ENCODE data around the gene AGAP1.
A peak's percentile ranks its signal among the peaks of the same experiment; 100 is the strongest.

Gene AGAP1

DNA sequence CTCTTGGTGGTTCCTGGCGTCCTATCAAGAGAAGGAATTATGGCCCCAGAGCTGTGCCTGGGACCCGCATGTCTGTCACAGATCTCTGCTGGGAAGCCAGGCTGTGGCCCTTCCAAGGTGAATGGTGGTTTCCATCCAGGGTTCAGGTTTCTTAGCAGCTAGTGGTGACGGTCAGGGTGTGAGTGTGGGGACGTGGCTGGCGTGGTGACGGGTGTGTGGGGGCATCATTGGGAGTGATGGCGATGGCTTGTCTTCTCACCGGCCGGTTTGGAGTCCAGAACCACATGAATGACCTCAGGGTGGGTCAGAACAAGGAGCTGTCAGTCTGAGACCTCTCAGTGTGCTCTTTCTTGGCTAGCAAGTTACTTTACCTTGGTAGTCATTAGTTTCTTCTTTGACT, 52.6 kb downstream of the AGAP1 start:
- no peak for TF ChIP-seq CTCF (IDR thresholded peaks at IDR 0.05)

DNA sequence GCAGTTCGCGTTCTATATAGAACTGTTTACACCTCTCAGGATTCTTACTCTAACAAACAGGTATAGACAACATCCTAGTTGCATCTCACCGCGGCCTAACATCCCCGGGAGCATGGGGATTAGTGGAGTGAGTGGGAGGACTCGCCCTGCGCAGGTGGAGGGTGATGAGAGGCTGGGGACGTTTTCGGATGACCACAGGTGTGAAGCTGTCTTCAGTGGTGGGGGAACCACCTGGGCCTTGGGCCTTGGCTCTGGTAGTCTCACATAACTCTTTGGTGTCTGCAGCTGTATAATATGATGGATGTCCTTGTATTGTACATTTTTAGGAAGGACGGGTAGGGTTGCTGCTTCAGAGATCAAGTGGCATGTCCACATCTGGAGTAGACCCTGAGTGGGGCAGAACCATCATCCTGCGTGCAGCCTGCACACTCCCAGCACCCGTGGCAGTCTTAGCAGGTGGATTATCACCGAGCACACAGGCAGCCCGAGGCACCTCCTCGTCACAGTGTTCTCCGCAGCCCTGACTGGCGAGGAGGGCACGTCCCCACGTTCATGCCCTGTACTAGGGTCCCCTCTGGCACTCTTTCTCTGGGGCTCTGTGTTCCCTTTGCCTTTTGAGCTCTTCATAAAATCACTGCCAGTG, 56.0 kb downstream of the AGAP1 start:
- TF ChIP-seq CTCF (IDR thresholded peaks at IDR 0.05), result no peak

GRCh38 chr2:235550378-235550760, 56.5 kb downstream of the AGAP1 start:
- no peak for TF ChIP-seq CTCF (IDR thresholded peaks at IDR 0.05)

DNA sequence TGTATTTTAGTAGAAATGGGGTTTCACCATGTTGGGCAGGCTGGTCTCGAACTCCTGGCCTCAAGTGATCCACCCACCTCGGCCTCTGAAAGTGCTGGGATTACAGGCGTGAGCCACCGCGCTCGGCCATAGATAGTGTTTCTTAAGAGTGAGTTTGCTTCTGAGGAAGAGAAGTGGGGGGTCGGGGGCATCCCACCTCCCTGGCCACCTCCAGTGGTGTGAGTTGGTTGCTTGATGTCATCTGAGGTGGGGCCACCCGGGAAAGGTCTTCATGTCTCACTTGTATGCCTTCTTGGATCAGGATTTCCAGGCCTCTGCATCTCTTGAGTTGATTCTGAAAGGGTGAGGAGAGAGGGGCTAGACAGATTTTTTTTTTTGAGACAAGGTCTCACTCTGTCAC, 57.1 kb downstream of the AGAP1 start:
- no peak for TF ChIP-seq CTCF (IDR thresholded peaks at IDR 0.05)

DNA sequence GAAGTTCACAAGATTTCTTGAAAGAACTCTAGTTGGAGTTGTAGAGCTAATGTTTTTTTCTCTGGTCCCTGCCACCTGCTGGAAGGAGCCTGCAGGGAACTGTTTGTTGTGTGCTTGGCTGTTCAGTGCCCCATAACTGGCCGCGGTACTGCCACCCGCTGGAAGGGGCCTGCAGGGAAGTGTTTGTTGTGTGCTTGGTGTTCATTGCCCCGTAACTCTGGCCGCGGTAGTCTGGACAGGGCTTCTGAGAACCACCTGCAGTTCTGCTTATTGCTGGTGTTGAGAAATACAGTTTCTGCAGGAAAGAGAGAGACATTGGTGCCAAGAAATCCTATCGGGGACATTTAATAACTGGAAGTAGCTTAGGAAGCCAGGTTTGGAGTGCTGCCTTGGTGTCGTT, 58.1 kb downstream of the AGAP1 start:
- TF ChIP-seq CTCF (IDR thresholded peaks at IDR 0.05), result peak; percentile 63

GRCh38 chr2:235552671-235553070, 58.8 kb downstream of the AGAP1 start:
- TF ChIP-seq CTCF (IDR thresholded peaks at IDR 0.05), result no peak

DNA sequence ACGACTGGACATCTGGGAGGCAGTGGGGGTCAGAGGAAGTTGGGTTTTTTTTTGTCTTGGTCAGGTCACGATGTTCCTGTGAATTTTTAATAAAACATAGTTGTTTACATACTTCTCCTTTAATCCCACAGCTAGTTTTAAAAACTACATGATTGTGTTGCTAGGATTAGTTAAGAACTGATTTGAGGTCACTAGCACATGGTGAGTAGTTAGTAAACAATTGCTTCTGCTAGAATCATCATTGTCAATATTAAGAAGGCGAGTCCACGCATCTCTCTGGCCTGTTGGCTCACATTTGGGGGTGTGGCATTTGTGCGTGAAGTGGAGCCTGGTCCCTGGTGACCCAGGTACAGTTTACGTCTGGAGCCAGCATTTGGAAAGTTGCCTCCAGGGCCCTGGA, 59.4 kb downstream of the AGAP1 start:
- no peak for TF ChIP-seq CTCF (IDR thresholded peaks at IDR 0.05)

DNA sequence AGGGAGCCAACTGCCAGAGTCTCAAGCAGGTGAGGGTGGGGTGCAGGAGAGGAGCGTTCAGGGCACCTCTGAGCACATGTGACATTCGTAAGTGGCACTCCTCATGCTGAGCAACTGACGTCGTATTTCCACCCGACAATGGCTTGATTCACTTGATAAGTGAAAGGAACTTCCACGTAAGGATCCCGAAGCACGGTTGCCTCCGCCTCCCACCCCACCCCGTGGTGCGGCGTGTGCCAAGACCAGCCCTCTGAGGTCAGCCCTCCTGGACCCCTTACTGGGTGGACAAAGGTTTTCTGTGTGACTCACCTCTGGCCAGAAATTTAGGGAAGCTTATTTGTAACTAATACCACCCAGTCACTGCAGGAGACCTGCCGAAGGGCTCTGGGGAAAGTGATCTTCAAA, 59.9 kb downstream of the AGAP1 start:
- TF ChIP-seq CTCF (IDR thresholded peaks at IDR 0.05), result no peak

All from LNCAP (cell line).